Brain microvascular endothelial cell (primary cell): ENCODE results near the gene ST8SIA2.

Source experiments
- DNase-seq: peaks from one replicate; pipeline ENCODE4 v3.0.0-alpha.2; 2020
- H3K27ac ChIP-seq: fragments of 250-450 bp; sonication (Bioruptor Pico); 2 replicates; pipeline ENCODE4 v1.5.1; 2020; ENCODE audit warnings: mild to moderate bottlenecking, moderate library complexity
- H3K27me3 ChIP-seq: fragments of 250-450 bp; sonication (Bioruptor Pico); replicated peaks from 2 replicates; pipeline ENCODE4 v1.5.1; 2020; ENCODE audit warnings: mild to moderate bottlenecking
- H3K36me3 ChIP-seq: fragments of 250-450 bp; sonication (Bioruptor Pico); replicated peaks from 2 replicates; pipeline ENCODE4 v1.5.1; 2020; ENCODE audit warnings: mild to moderate bottlenecking
- H3K4me3 ChIP-seq: 2 replicates; pipeline ENCODE4 v1.5.1; 2011; ENCODE audit warnings: low read depth, mild to moderate bottlenecking, control low read depth, low read length, moderate library complexity
- in situ Hi-C: cut with HindIII; loops from 2 replicates; pipeline ENCODE4 v1.10.0; 2017; ENCODE audit warnings: low sequenced_read_pairs, low pct_ligation_motif_present
- TF ChIP-seq, protein P1 (sequence below): IDR thresholded peaks from 2 replicates; pipeline ENCODE4 v1.5.1; 2011; ENCODE audit warnings: low read depth, mild to moderate bottlenecking, moderate library complexity, low read length, control low read depth, inconsistent platforms; ENCODE audit errors: missing control alignments

The ST8SIA2 gene

DNA sequence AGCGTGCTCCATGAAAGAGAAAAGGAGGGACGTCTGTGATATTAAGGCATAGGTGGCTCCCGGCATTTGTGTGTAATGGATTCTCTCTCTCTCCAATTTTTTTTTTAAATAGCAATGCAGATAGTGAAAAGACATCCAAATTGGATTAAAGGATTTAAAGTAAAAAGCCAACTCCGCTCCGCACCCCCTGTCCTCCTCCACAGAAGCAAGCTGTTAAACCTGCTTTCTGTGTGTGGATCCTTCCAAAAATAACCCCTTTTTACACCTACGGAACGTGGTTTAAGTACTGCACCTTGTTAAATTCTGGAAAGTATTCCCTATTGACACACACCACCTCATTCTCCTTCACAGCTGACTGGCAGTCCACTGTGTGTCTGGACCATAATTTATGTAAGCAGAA lies 61.6 kb downstream of the ST8SIA2 start:
- TF ChIP-seq, protein P1, sequence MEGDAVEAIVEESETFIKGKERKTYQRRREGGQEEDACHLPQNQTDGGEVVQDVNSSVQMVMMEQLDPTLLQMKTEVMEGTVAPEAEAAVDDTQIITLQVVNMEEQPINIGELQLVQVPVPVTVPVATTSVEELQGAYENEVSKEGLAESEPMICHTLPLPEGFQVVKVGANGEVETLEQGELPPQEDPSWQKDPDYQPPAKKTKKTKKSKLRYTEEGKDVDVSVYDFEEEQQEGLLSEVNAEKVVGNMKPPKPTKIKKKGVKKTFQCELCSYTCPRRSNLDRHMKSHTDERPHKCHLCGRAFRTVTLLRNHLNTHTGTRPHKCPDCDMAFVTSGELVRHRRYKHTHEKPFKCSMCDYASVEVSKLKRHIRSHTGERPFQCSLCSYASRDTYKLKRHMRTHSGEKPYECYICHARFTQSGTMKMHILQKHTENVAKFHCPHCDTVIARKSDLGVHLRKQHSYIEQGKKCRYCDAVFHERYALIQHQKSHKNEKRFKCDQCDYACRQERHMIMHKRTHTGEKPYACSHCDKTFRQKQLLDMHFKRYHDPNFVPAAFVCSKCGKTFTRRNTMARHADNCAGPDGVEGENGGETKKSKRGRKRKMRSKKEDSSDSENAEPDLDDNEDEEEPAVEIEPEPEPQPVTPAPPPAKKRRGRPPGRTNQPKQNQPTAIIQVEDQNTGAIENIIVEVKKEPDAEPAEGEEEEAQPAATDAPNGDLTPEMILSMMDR: no peak
- no peaks in the 10 kb centered on the region for H3K36me3 ChIP-seq
- in situ Hi-C loops: no loop called here
- DNase-seq: no peak
- H3K27ac ChIP-seq: no peak overlapping the region
- H3K27me3 ChIP-seq: no peaks in the 10 kb centered on the region
- no peak overlapping the region for H3K4me3 ChIP-seq

GRCh38 chr15:92457471-92458041 lies 63.9 kb downstream of the ST8SIA2 start:
- in situ Hi-C loops: no loop called here
- Histone ChIP-seq H3K27me3 (no peaks in the 10 kb centered on the region), H3K36me3 (no peaks in the 10 kb centered on the region), H3K4me3 (no peak overlapping the region), H3K27ac (no peak overlapping the region)
- TF ChIP-seq, protein P1: no peak
- DNase-seq: no peak

GRCh38 chr15:92460023-92460422 lies 66.3 kb downstream of the ST8SIA2 start:
- Histone ChIP-seq H3K4me3 (no peak overlapping the region), H3K36me3 (no peaks in the 10 kb centered on the region), H3K27me3 (no peaks in the 10 kb centered on the region), H3K27ac (no peak overlapping the region)
- DNase-seq: no peak
- TF ChIP-seq, protein P1: no peak
- in situ Hi-C loops: no loop called here

GRCh38 chr15:92462424-92463125 lies 68.9 kb downstream of the ST8SIA2 start:
- TF ChIP-seq, protein P1: no peak
- Histone ChIP-seq H3K27ac (no peak overlapping the region), H3K27me3 (no peaks in the 10 kb centered on the region), H3K36me3 (no peaks in the 10 kb centered on the region), H3K4me3 (no peak overlapping the region)
- DNase-seq: no peak
- in situ Hi-C loops: no loop called here

DNA sequence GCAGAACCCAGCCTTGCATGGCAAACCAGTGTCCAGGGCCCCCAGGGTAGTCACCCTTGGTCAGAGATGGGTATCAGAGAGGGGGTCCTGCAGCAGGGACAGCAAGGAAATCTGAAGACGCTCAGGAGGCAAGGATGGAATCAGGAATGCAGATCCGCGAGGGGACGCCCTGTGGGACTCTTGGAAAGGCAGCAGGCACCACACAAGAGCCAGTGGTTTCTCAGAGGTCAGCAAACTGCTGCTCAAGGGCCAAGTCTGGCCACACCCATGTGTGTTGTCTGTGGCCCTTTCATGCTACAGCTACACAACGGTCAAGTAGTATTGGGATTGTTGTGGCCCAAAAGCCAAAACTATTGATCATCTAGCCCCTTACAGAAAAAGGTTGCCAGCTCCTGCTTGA lies 69.7 kb downstream of the ST8SIA2 start:
- in situ Hi-C loops: no loop called here
- H3K27ac ChIP-seq: no peak overlapping the region
- H3K27me3 ChIP-seq: no peaks in the 10 kb centered on the region
- no peak overlapping the region for H3K4me3 ChIP-seq
- TF ChIP-seq, protein P1: no peak
- no peak for DNase-seq
- H3K36me3 ChIP-seq: no peaks in the 10 kb centered on the region
